GM15510 (cell line): Measurements from ENCODE around the gene EPHB2.

Experiments
- POLR2A ChIP-seq: IDR thresholded peaks from 3 replicates; pipeline ENCODE4 v1.6.1; 2011; ENCODE audit warnings: borderline replicate concordance; ENCODE audit not compliant: insufficient read length; ENCODE audit errors: extremely low read depth

EPHB2 gene

DNA sequence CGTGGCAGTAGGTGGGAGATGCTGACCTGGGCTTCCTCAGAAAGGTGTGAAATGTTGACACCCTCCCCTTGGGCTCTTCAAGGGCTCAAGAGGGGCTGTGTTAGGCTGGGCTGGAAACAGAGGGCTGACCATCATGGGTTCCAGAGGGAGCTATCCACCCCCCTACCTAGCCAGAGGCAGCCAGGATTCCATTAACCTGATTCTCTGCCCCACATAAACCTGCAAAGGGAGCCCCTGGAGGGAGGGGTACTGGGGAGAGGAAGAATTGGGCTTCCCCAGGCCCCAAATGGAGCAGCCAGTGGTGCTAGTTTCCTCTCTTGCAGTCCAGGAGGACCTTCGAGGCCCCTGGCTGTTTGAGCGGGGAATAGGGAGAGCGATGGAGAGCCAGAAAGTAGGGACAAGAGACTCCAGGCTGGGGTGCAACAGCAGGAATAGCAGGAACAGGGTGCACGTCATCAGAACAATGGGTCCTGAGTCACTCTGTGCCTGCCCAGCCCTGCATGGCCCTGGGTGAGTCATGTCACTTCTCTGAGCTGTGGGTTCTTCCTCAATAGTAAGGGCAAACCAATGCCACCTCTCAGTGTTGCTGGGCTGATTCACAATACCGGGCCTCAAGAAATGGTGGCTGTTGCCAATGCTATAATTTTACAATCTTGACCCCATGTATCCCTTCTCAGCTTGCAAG is 121.2 kb downstream of the EPHB2 start:
- no peak for TF ChIP-seq POLR2A

DNA sequence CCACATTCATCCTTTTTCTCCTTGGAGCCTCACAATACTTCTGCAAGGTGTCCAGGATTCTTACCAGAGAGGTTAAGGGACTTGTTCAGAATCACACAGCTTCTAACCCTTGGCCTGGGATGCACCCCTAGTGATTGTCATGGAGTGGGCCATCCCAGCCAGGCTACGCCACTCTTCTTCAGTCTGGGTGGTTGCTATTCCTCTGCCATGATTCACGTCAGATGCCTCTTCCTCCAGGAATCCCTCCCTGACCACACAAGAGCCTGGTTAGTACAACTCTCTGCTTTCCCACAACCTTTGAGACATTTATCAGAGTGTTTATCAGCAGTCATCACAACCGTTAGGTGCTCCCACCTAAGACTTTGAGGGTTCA is 121.8 kb downstream of the EPHB2 start:
- TF ChIP-seq POLR2A = no peak

DNA sequence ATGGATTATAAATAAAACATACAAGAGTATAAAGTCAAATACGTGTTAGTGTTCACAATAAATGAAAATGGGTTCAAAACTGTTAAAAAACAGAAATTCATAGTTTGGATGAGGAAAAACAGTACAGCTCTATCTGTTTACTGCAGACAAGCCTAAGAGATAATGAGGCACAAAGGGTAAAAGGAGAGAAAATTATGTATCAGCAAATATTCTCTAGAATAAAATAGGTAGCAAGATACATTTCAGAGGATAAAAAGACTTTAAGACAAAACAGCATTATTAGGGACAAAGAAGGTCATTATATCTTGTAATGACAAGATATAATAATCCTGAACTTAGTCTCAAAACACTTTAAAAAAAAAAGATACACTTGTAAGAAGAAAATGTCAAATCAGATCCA is 123.1 kb downstream of the EPHB2 start:
- TF ChIP-seq POLR2A = no peak

DNA sequence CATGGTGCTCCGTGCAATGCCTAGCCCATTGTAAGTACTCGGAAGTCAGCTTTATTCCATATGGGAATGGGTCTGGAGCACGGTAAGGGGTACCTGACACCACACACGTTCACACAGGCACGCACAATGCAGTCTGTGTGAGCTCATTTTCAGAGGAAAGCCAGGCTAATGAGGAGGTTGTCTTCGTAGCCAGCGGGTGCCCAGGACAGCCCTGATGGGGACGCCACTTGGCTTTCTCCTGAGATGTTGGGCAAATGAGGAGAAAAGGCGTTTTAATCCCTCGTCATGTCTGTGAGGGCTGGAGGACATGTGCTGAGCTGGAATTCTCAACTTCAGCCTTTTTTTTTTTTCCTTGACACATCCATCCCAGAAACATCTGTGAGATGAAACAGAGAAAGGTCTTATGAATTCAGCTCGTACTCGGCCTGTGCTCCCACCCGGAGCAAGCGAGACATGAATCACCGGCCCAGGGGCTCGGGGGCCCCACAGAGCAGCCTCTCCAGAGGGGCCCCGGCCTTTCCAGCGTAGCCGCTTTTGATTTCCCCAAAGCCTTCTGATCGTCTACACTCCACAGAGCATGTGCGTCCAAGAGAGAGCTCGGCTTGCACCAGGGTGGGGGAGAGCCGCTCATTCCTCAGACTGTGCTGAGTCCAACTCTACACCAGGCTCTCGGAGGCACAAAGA is 125.1 kb downstream of the EPHB2 start:
- no peak for TF ChIP-seq POLR2A

DNA sequence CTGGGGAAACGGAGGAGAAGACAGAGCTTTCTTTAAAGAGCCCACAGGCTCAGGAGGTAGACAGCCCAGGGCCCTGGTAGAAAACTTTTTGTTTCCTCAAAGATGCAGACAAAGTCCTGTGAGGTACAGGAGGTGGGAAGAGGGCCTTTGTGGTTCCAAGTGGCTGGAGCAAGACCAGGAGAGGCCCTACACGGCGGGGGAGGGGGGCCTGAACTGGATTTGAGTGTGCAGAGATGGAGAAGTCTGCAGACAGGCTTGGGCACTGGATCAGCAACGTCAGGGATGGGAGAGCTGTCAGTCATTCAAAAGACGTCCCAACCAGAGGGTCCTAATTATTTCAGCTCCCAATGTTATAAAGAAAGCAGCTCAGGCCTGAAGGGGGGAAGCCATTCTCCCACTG is 126.2 kb downstream of the EPHB2 start:
- TF ChIP-seq POLR2A = no peak

DNA sequence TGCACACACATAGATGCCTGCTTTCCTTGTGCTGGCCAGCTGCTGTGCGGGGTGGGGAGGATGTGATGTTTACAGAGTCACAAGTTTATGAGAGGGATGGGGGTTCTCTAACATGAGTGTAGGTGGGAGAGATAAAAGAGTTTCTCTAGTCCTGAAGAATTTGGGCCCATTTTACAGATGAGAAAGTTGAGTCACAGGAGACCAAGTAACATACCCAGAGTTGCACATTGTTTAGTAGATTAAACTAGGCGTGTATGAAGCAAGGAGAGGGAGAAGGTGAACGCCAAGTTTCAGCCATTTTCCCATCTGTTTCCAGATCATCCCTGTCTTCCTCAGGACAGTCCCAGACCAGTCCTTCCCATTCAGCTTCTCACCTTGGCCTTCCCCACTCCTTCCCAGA is 126.7 kb downstream of the EPHB2 start:
- TF ChIP-seq POLR2A = no peak

DNA sequence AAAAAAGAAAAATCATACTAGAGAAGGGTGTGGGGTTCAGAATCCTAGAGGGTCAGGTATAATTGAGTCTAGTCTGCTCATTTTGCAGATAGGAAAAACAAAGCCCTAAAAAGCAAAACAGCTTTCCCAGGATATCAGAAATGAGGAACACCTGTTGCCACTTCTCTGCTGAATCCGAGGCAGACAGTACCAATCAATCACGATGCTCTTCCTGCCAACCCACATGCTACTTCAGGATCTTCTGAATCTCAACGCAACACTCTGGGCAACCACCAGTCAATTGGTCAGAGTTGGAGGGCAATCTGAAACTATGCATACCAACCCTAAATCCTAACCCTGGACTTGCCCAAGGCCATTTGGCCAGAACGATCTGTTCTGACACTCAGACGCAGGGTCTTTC is 128.3 kb downstream of the EPHB2 start:
- TF ChIP-seq POLR2A = no peak

DNA sequence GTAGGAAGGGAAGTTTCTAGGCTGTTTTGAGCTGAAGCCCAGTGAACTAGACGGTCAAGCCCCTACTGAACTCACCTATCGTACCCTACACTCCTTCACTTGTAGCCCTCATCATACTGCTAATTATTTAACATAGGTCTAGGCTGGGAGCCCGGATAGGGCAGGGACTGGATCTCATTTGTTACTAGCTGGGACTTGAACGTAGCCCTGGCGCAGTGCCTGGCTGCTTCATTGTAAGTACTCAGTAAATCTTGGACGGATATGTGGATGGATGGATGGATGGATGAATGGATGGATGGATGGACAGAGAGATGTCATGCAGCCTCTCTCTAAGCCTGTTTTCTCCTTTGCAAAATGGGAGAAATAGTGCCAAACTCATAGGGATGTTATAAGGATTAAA is 129.2 kb downstream of the EPHB2 start:
- no peak for TF ChIP-seq POLR2A

DNA sequence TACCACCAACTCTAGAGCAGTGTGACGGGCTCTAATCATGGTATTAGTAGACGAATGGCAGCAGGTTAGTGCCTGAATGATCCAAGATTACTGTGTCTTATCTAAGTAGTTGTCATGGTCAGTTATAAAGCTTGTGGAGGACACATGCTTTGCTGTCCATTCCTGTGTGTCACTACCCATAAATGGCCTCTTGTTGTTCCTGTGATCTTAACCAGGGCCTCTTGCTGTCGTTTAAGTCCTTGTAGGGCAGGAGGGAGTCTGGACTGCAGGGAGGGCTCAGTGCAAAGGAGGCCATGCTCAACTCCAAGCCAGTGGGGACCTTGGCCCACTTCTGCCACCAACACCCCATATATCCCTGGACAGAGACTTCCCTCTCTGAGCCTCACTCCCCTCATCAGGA is 130.5 kb downstream of the EPHB2 start:
- no peak for TF ChIP-seq POLR2A

DNA sequence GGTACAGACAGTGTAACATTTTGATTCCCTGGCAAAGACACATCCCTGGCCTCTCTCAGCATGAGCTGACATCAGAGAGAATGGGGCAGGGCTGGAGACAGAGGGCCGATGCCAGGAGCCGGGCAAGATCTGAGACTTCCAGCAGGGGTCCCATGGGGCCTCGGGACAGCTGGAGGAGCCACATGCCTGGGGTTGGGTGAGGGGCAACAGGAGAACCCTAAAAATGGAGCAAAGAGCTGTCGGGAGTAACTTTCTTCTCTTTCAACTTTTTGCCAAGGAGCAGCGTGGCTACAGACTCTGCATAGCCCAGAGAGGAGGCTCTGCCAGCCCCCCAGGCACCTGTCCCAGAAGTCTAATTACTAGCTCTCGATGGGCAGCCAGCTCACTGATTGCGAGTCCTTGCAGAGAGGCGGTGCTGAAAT is 131.2 kb downstream of the EPHB2 start:
- no peak for TF ChIP-seq POLR2A

DNA sequence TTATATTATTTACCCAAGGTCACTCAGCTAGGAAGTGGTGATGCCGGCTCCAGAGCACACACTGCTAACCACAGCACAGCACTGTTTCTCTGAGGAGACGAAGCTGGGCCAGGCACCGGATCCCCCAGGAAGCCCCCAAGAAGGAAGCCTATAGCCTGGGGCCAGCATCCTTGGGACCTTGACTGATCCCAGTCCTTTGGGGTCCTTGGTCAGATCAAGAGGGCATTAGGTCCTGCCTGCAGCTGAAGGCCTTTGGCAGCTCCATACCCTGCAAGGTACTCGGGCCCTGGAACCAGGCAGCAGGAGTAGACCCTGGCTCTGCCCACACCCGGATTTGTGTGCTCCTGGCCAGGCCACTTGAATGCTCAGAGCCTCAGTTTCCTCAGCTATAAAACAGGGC is 134.0 kb downstream of the EPHB2 start:
- no peak for TF ChIP-seq POLR2A

DNA sequence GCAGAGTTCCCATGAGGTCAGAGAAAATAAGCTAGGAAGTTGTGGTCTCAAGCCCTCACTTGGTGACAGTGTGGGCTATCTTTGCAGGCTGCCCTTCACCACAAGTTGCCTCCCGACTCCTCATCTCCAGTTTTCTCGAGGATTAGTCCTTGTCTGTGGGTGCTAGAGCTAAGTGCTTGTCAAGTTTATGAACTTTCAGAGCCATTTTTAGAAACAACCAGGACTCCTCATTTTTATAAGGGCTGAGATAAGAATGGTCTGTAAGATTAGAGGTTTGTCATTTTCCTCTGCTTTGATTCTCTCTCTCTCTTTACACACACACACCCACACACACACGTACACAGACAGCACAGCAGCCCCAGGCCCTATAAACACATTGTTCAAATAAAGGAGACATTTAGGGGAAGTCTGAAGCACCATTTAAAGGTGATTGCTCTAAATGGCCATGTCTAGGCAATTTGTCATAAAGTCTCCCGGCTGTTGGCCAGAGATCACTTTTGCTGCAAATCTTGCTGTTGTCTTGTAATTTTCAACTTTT is 134.8 kb downstream of the EPHB2 start:
- TF ChIP-seq POLR2A = no peak

DNA sequence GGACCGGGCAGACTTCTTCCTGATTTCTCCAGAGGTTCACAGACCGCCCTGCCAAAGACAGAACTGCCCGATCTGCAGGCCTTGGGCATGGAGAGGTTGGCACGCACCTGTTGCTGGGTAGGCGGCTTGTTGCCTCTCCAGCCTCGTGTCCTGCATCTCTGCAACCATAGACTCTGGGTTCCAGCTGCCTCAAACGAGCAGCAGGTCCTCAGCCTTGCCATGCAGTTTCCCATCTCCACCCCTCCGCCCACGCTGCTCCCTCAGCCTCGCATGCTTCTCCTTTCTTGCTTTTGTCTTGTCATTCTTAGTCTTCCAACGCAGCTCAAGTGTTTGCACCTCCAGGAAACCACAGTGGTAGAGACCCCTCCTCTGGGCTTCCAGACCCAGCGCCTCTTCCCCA is 135.8 kb downstream of the EPHB2 start:
- TF ChIP-seq POLR2A = no peak

DNA sequence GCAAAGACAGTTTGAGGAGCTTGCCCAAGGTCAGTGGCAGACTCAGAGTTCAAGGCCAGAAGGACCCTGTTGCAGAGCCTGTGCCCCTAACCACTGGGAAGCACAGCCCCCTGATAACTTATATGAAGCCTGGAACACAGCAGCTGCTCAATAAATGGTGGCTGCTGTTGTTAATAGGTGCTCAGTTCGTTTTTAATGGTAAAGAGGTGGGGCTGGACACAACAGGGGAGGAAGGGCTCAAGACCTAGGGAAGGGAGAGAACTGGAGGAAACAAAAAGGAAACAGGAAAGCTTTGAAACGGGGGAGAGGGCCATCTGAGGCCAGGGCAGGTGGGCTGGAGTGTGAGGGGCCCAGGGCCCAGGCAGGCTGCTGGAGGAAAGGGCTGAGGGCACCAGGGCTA is 136.6 kb downstream of the EPHB2 start:
- no peak for TF ChIP-seq POLR2A

DNA sequence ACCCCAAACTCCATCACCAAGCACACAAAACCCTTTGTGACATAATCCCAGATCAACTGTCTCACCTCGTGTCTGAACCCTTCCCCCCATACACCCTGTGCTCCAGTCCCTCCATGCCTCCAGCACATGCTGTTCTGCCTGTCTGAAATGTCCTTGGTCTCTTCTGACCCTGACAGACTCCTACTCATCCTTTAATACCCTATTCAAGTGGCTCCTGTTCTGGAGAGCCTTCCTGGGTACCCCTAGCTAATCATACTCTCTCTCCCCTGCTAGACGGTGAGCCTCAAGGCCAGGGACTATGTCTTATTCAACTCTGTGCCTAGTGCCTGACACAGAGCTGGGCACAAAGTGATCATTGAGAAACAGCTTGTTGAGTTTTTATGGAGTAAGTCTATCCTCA is 137.1 kb downstream of the EPHB2 start:
- TF ChIP-seq POLR2A = no peak

DNA sequence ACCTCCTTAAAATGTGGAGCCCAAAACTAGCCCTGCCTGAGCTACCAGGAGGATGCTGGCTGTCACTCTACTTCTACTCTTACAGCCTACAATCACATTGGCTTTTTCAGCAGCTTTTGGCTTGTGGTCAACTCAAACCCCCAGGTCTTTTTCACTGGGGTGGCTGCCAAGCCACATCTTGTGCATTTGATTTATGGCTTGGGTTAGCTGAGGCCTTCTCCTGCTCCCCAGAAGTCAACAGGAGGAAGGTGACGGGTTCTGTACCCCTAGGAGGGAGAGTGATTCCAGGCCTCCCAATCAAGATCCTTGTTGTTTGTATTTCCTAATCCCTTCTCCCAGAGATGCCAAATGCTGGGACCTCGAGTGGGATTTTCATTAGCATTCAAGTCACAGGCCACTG is 137.8 kb downstream of the EPHB2 start:
- no peak for TF ChIP-seq POLR2A

DNA sequence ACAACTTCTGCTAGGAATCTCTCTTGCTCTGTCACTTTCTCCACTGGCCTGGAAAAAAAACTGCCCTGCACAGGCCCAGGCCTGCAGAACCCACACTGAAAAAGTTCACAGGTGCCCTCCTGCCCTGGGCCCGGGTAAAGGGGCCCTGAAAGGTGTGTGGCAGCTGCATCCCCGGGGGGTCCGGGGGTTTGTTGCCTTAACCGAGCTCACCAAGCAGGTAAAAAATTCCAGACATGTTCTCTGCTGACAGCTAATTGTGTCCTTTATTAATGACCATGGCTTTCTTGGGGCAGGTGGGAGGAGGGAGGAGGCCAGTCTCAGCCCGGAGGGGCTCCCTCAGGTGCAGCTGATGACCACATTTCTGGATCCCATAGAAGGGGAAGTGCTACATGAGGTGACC is 139.1 kb downstream of the EPHB2 start:
- no peak for TF ChIP-seq POLR2A

DNA sequence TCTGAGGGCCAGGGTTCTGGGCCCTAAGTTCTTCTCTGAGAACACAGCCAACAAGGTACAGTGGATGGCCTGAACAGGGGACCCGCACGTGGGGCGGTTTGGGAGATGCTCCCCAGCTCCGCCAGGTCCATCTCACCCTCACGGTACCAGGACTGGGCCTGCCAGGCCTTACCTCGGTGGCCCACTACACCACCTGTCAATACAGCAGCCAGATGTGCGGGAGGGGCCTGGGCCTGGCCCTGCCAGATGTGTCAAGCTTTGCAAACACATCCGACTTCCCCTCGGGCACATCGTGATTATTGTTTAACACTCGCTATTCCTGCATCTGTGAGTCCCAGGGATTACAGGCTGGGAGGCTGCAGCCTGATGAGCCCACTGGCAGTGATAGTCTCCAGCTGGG is 139.6 kb downstream of the EPHB2 start:
- no peak for TF ChIP-seq POLR2A

DNA sequence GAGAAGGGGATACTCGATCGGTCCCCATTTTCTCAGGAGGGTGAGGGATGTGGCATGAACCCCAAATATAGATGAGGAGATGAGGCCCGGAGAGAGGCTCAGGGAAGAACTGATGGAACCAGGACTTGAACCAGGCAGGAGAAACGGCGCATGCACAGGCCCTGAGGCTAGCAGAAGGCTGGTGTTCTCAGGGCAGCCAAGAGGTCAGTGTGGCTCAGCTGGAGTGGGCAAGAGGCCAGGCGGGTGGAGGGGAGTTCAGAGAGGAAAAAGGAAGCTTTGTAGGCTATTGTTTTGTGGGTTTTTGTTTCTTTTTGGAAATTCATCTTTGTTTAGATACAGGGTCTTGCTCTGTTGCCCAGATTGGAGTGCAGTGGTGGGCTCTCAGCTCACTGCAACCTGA is 140.0 kb downstream of the EPHB2 start:
- TF ChIP-seq POLR2A = no peak
